ENCODE measurements around the gene DNER.

DNER gene

DNA sequence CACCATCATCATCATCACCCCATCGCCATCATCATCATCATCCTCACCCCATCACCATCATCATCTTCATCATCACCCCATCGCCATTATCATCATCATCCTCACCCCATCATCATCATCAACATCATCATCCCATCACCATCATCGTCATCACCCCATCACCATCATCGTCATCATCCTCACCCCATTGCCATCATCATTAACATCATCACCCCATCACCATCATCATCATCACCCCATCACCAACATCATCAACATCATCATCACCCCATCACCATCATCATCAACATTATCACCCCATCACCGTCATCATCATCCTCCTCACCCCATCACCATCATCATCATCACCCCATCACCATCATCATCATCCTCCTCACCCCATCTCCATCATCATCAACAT lies 151.0 kb downstream of the DNER start:
- Histone ChIP-seq H3K9me3 (ENCODE audit: control insufficient read depth, insufficient read depth, low read depth, low read length) (no peaks in the 10 kb centered on the region; the same call in 1 of the 2 replicates), H3K27ac (ENCODE audit: low read depth, low read length) (no peak overlapping the region), H3K9ac (ENCODE audit: low read length) (no peak overlapping the region), H3K27me3 (ENCODE audit: control insufficient read depth, insufficient read depth, low read length) (no peaks in the 10 kb centered on the region; the same call in 1 of the 2 replicates), H3K36me3 (ENCODE audit: control insufficient read depth, insufficient read depth, low read length) (no peaks in the 10 kb centered on the region), H3K4me3 (ENCODE audit: low read depth, low read length) (no peak overlapping the region), H3K4me1 (ENCODE audit: control insufficient read depth, insufficient read depth, low read length) (no peaks in the 10 kb centered on the region)

DNA sequence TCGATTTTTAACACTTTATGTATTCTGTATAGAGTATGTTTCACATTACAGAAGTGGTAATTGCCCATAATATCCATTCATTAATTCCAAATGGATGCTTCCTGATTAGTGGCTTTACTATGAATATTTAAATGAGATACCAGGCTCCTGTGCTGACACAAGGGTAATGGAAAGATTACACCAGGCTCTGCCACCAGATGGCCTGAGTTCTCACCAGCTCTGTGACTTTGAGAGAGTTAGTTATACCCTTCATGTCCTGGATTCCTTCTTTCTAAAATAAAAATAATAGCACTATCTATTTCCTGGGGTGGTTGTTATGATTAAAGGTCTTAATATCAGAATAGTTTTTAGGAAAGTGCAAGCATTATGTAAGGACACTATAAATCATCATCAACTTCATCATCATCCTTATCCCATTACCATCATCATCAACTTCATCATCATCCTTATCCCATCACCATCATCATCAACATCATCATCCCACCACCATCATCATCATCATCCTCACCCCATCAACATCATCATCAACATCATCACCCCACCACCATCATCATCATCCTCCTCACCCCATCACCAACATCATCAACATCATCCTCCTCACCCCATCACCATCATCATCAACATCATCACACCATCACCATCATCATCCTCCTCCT lies 151.8 kb downstream of the DNER start:
- Histone ChIP-seq H3K4me3 (ENCODE audit: low read depth, low read length) (no peak overlapping the region), H3K9me3 (ENCODE audit: control insufficient read depth, insufficient read depth, low read depth, low read length) (no peaks in the 10 kb centered on the region; the same call in 1 of the 2 replicates), H3K9ac (ENCODE audit: low read length) (no peak overlapping the region), H3K36me3 (ENCODE audit: control insufficient read depth, insufficient read depth, low read length) (no peaks in the 10 kb centered on the region), H3K27ac (ENCODE audit: low read depth, low read length) (no peak overlapping the region), H3K27me3 (ENCODE audit: control insufficient read depth, insufficient read depth, low read length) (no peaks in the 10 kb centered on the region; the same call in 1 of the 2 replicates), H3K4me1 (ENCODE audit: control insufficient read depth, insufficient read depth, low read length) (no peaks in the 10 kb centered on the region)

DNA sequence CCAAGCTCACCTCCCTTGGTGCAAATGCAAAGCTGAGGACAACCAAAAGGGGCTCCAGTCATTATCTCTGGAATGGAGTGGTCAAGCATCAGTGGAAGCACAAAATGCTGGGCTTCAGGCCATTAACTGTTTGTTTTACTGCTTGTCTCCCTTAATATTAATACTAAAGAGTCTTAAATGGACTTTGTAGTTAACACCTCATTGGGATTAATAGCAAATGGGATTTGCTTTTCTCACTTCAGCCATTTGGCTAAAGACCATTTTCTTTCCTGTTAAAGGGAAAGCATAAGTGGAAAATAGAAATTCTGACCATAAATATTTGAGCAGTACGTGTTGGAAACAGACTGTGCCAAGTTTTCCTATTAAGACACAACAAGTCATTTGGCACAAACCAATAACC lies 154.4 kb downstream of the DNER start:
- H3K4me3 ChIP-seq (ENCODE audit: low read depth, low read length): no peak overlapping the region
- H3K27me3 ChIP-seq (ENCODE audit: control insufficient read depth, insufficient read depth, low read length): no peaks in the 10 kb centered on the region; the same call in 1 of the 2 replicates
- no peaks in the 10 kb centered on the region for H3K4me1 ChIP-seq (ENCODE audit: control insufficient read depth, insufficient read depth, low read length)
- H3K27ac ChIP-seq (ENCODE audit: low read depth, low read length): no peak overlapping the region
- no peak overlapping the region for H3K9ac ChIP-seq (ENCODE audit: low read length)
- H3K36me3 ChIP-seq (ENCODE audit: control insufficient read depth, insufficient read depth, low read length): no peaks in the 10 kb centered on the region
- H3K9me3 ChIP-seq (ENCODE audit: control insufficient read depth, insufficient read depth, low read depth, low read length): no peaks in the 10 kb centered on the region; the same call in 1 of the 2 replicates

DNA sequence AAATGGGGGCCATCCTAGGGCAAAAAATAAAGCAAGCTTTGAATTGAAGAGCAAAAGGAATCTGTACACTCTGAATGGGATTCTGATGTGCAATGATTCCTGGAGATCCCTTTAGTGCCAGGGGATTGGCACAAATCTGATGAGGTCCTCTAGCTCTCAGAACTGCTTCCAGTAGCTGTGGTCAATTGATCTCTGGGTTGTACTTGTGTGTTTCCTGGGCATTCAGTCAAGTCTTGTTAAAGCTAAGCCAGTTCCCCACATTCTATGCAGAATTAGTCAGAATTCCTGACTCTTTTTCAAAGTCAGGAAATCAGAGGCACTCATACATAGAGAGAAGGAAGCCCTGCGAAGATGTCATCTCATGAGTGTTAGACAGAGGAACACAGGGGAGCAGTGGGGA lies 161.3 kb downstream of the DNER start:
- H3K4me3 ChIP-seq (ENCODE audit: low read depth, low read length): no peak overlapping the region
- H3K4me1 ChIP-seq (ENCODE audit: control insufficient read depth, insufficient read depth, low read length): no peaks in the 10 kb centered on the region
- no peak overlapping the region for H3K9ac ChIP-seq (ENCODE audit: low read length)
- H3K36me3 ChIP-seq (ENCODE audit: control insufficient read depth, insufficient read depth, low read length): no peaks in the 10 kb centered on the region
- H3K27ac ChIP-seq (ENCODE audit: low read depth, low read length): no peak overlapping the region
- H3K9me3 ChIP-seq (ENCODE audit: control insufficient read depth, insufficient read depth, low read depth, low read length): no peaks in the 10 kb centered on the region
- H3K27me3 ChIP-seq (ENCODE audit: control insufficient read depth, insufficient read depth, low read length): no peaks in the 10 kb centered on the region

DNA sequence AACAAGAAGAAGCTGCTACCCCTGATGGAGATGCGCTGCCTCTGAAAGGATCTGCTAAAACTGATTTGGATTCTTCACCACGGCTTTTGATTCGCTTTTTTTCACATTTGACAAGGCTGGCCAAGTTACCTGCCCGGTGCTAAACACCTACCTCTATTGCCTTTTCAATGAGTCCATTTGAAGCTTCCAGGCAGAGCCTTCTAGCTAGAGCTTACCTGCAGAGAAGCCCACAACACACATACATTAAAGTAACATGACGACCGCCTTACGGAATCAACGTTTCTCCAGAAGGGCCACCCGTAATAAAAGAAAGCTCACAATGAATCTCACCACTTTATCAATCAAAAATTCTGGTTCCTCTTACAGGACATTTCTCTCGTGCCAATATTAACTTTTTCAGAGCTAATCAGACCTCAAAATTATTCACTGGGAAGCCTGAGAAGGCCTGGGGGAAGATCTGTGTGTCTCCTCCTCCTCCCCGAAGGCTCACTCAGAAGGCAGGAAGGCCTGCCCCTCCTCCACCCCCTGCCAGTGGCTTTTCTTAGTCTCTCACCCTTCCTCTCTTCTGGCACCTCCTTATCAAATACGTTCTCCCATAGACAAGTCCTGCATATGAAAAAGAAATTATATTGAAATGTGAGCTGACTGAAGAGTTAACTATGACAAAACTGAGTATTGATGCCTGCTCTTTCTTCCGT lies 171.0 kb downstream of the DNER start:
- Histone ChIP-seq H3K9me3 (ENCODE audit: control insufficient read depth, insufficient read depth, low read depth, low read length) (no peaks in the 10 kb centered on the region), H3K4me3 (ENCODE audit: low read depth, low read length) (no peak overlapping the region), H3K4me1 (ENCODE audit: control insufficient read depth, insufficient read depth, low read length) (no peaks in the 10 kb centered on the region), H3K36me3 (ENCODE audit: control insufficient read depth, insufficient read depth, low read length) (no peaks in the 10 kb centered on the region), H3K27me3 (ENCODE audit: control insufficient read depth, insufficient read depth, low read length) (no peaks in the 10 kb centered on the region), H3K27ac (ENCODE audit: low read depth, low read length) (no peak overlapping the region), H3K9ac (ENCODE audit: low read length) (no peak overlapping the region)

DNA sequence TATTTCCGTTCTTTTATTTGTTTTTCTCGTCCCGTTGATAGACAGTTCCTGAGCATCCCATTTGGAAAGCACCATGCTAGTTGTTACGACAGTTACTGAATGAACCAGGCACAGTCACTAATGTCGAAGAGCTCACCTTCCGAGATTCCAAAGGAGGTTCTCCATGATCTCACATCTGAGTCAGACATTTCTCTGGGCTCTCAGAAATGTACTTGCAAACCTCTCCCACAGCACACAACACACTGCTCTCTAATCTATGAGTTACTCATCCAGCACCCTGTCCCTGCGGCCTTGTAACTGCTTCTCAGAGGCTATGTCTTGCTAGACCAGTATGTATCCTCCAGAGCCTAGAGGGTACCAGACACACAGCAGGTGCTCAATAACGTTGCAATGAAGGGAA lies 174.7 kb downstream of the DNER start:
- no peak overlapping the region for H3K4me3 ChIP-seq (ENCODE audit: low read depth, low read length)
- no peaks in the 10 kb centered on the region for H3K36me3 ChIP-seq (ENCODE audit: control insufficient read depth, insufficient read depth, low read length)
- H3K9ac ChIP-seq (ENCODE audit: low read length): no peak overlapping the region
- no peaks in the 10 kb centered on the region for H3K9me3 ChIP-seq (ENCODE audit: control insufficient read depth, insufficient read depth, low read depth, low read length)
- no peak overlapping the region for H3K27ac ChIP-seq (ENCODE audit: low read depth, low read length)
- no peaks in the 10 kb centered on the region for H3K27me3 ChIP-seq (ENCODE audit: control insufficient read depth, insufficient read depth, low read length)
- H3K4me1 ChIP-seq (ENCODE audit: control insufficient read depth, insufficient read depth, low read length): no peaks in the 10 kb centered on the region

DNA sequence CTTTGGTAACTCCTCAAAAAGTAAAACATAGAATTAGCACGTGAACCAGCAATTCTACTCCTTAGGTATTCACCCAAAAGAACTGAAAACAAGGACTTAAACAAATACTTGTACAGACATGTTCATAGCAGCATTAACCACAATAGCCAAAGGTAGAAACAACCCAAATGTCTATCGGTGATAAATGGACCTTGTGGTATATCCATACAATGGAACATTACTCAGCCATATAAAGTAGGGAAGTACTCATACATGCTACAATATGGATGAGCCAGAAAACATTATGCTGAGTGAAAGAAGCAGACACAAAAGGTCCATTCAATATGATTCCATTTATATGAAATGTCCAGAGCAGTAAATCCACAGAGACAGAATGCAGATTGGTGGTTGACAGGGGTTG lies 182.8 kb downstream of the DNER start:
- Histone ChIP-seq H3K4me3 (ENCODE audit: low read depth, low read length) (no peak overlapping the region), H3K27me3 (ENCODE audit: control insufficient read depth, insufficient read depth, low read length) (no peaks in the 10 kb centered on the region), H3K27ac (ENCODE audit: low read depth, low read length) (no peak overlapping the region), H3K4me1 (ENCODE audit: control insufficient read depth, insufficient read depth, low read length) (peaks cover 4% of the 10 kb centered on the region; the same call in 1 of the 2 replicates), H3K9me3 (ENCODE audit: control insufficient read depth, insufficient read depth, low read depth, low read length) (peaks cover 10% of the 10 kb centered on the region), H3K36me3 (ENCODE audit: control insufficient read depth, insufficient read depth, low read length) (no peaks in the 10 kb centered on the region), H3K9ac (ENCODE audit: low read length) (no peak overlapping the region)

DNA sequence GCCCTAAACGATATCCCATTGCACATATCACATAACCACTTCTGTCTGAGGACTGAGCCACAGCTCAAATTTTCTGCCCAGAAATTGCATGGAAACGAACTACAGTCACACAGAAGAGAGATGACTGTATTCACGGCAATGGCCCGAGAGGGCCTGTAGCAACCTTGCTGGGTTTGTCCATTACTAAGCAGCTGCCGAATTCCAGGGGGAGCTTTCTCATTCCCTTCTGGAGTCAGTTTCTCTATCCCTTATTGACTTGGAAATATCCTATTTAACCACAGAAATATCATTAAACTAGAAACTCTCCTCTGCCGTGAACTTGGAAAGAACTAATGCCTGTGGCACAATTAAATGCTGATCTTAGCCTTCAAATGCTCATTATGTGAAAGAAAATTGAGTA lies 183.9 kb downstream of the DNER start:
- Histone ChIP-seq H3K27me3 (ENCODE audit: control insufficient read depth, insufficient read depth, low read length) (no peaks in the 10 kb centered on the region), H3K9ac (ENCODE audit: low read length) (no peak overlapping the region), H3K27ac (ENCODE audit: low read depth, low read length) (no peak overlapping the region), H3K9me3 (ENCODE audit: control insufficient read depth, insufficient read depth, low read depth, low read length) (peaks cover 10% of the 10 kb centered on the region), H3K36me3 (ENCODE audit: control insufficient read depth, insufficient read depth, low read length) (no peaks in the 10 kb centered on the region), H3K4me3 (ENCODE audit: low read depth, low read length) (no peak overlapping the region), H3K4me1 (ENCODE audit: control insufficient read depth, insufficient read depth, low read length) (peaks cover 4% of the 10 kb centered on the region; the same call in 1 of the 2 replicates)

DNA sequence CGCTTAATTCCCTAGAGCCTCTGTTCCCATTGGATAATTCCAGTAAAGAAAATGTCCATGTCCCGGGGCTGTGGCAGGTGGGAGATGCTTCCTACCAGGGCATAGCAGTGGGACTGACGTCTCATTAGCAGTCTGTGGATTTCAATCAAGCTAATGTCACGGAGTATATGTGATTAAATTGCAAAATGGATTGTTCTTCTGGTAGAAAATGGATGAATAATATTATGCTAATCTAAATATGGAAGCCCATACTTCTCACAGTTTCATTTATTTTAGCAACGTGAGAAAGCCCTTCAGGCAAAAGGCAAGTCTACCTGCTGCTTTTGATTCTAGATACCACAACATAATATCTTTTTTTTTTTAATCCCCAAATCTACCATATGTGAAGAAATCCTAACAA lies 185.5 kb downstream of the DNER start:
- H3K4me3 ChIP-seq (ENCODE audit: low read depth, low read length): no peak overlapping the region
- H3K36me3 ChIP-seq (ENCODE audit: control insufficient read depth, insufficient read depth, low read length): no peaks in the 10 kb centered on the region
- no peak overlapping the region for H3K9ac ChIP-seq (ENCODE audit: low read length)
- H3K9me3 ChIP-seq (ENCODE audit: control insufficient read depth, insufficient read depth, low read depth, low read length): peaks cover 10% of the 10 kb centered on the region
- H3K27ac ChIP-seq (ENCODE audit: low read depth, low read length): no peak overlapping the region
- H3K4me1 ChIP-seq (ENCODE audit: control insufficient read depth, insufficient read depth, low read length): peaks cover 4% of the 10 kb centered on the region; the same call in 1 of the 2 replicates
- no peaks in the 10 kb centered on the region for H3K27me3 ChIP-seq (ENCODE audit: control insufficient read depth, insufficient read depth, low read length)

DNA sequence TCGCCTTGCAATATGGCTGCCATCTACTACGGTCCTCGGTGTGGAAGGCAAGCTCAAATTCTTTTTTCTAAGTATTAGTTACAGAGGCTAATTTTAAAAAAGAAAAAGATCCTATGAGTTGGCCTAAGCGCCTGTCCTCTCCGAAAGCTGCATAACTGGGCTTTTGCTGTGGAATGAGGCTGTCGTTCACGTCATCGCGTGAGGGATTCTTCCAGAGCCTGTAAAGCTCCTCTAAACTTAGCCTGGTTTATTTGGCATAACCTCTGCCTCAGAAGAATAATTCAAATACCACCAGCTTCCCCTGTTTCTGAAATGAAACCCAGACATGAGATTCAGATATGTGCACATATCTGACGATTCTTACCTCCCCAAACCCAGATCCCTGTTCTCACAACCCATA lies 187.4 kb downstream of the DNER start:
- H3K27me3 ChIP-seq (ENCODE audit: control insufficient read depth, insufficient read depth, low read length): no peaks in the 10 kb centered on the region
- H3K4me1 ChIP-seq (ENCODE audit: control insufficient read depth, insufficient read depth, low read length): peaks cover 4% of the 10 kb centered on the region; the same call in 1 of the 2 replicates
- H3K4me3 ChIP-seq (ENCODE audit: low read depth, low read length): no peak overlapping the region
- H3K36me3 ChIP-seq (ENCODE audit: control insufficient read depth, insufficient read depth, low read length): no peaks in the 10 kb centered on the region
- peaks cover 7% of the 10 kb centered on the region for H3K9me3 ChIP-seq (ENCODE audit: control insufficient read depth, insufficient read depth, low read depth, low read length)
- no peak overlapping the region for H3K27ac ChIP-seq (ENCODE audit: low read depth, low read length)
- H3K9ac ChIP-seq (ENCODE audit: low read length): no peak overlapping the region

DNA sequence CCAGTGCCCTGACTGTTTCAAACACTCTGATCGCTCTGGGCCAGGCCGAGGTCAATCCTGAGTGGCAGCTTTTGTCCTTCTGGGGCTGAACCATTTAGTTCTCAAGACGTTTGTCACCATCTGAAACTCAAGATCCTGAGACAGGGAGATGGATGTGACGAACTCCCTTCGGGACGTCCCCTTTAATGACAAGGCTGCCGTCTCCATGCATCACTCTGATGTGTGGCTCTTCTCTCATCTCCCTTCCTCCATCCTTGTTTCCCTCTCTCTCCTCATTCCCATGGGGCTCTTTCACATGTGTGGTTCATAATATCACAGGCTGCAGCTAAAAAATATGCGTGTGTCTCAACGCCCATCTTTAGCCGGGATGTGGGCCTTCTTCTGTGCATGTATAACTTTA lies 189.6 kb downstream of the DNER start:
- peaks cover 6% of the 10 kb centered on the region for H3K4me1 ChIP-seq (ENCODE audit: control insufficient read depth, insufficient read depth, low read length)
- no peaks in the 10 kb centered on the region for H3K36me3 ChIP-seq (ENCODE audit: control insufficient read depth, insufficient read depth, low read length)
- H3K27ac ChIP-seq (ENCODE audit: low read depth, low read length): no peak overlapping the region
- H3K27me3 ChIP-seq (ENCODE audit: control insufficient read depth, insufficient read depth, low read length): no peaks in the 10 kb centered on the region
- H3K9me3 ChIP-seq (ENCODE audit: control insufficient read depth, insufficient read depth, low read depth, low read length): no peaks in the 10 kb centered on the region
- no peak overlapping the region for H3K4me3 ChIP-seq (ENCODE audit: low read depth, low read length)
- no peak overlapping the region for H3K9ac ChIP-seq (ENCODE audit: low read length)
